Thyroid gland (tissue), 4 donors: Measurements from ENCODE around the gene MACF1. TPM values are rescaled to one million over a fixed set of nuclear protein-coding genes. Genes with fewer than 3 reads are reported as not detected.
"Not testable (repeated sequence)": the region's sequence is repeated elsewhere in the genome, so short reads cannot be mapped to it uniquely, and the experiment has no call there.

Experiments used
- DNase-seq, 2 donors: peaks; one replicate each; pipeline ENCODE4 v3.0.0-alpha.2; 2019
- H3K27ac ChIP-seq, 3 donors: fragments of 200-600 bp; sonication (generic); 1 replicate in 2 of 3; 2 replicates in 1 of 3; pipeline ENCODE4 v1.5.1; 2016 to 2019; ENCODE audit warnings: mild to moderate bottlenecking in 1 of 3, moderate library complexity in 1 of 3
- H3K27me3 ChIP-seq: fragments of 200-600 bp; sonication (generic); one replicate; pipeline ENCODE4 v1.5.1; 2019
- H3K36me3 ChIP-seq, 2 donors: fragments of 200-600 bp; sonication (generic); one replicate each; pipeline ENCODE4 v1.5.1; 2016 to 2019
- H3K4me1 ChIP-seq, 2 donors: fragments of 200-600 bp; sonication (generic); one replicate each; pipeline ENCODE4 v1.5.1; 2017 to 2019
- H3K4me3 ChIP-seq, 3 donors: fragments of 200-600 bp; sonication (generic); replicated peaks in 1 of 3; 1 replicate in 2 of 3; 2 replicates in 1 of 3; pipeline ENCODE4 v1.5.1; 2016; ENCODE audit warnings: mild to moderate bottlenecking in 1 of 3
- H3K9me3 ChIP-seq: fragments of 200-600 bp; sonication (generic); one replicate; pipeline ENCODE4 v1.5.1; 2017
- POLR2A ChIP-seq, 2 donors: fragments of 450-650 bp; IDR thresholded peaks; one replicate each; pipeline ENCODE4 v1.6.1; 2017; ENCODE audit warnings: antibody characterized with exemption in 2 of 2, mild to moderate bottlenecking in 2 of 2, moderate library complexity in 1 of 2
- WGBS, 2 donors: methylation state at CpG; one replicate each; pipeline ENCODE4 v1.1.5; 2017; 5-methylcytosine and 5-hydroxymethylcytosine counted together
- intact Hi-C: fragments of 100-400 bp; cut with DNase I; formaldehyde crosslinking; loops from one replicate; pipeline ENCODE4 v1.15.1; 2023
- total RNA-seq, 4 donors: library from RNA; depleted of rRNA; stranded (reverse); fragments of >200 nt; gene quantifications; one replicate each; pipeline ENCODE4 v1.2.3, GENCODE V29; 2016
- TF ChIP-seq, protein P1 (sequence below), 6 experiments: fragments of 200-600 bp in 3 of 6; fragments of 450-650 bp in 3 of 6; sonication (generic) in 3 of 6; IDR thresholded peaks; one replicate each; pipeline ENCODE4 v1.5.1; 2016 to 2019; ENCODE audit warnings: antibody characterized with exemption in 6 of 6, mild to moderate bottlenecking in 2 of 6, inconsistent platforms in 1 of 6, moderate library complexity in 1 of 6

MACF1 gene
- total RNA-seq, 4 donors from 2014 or later = 308 to 834 (median 427) TPM

- Histone ChIP-seq H3K9me3 (no peaks in the 10 kb centered on the region), H3K4me1 (no peaks in the 10 kb centered on the region), H3K27ac (no peak overlapping the region), H3K36me3 (peaks cover 78% of the 10 kb centered on the region in 2 donors), H3K27me3 (no peaks in the 10 kb centered on the region), H3K4me3 (no peak overlapping the region)
- WGBS, 2 donors = 89 to 97% methylated on average over 2 of the region's 2 CpGs
- no peak for TF ChIP-seq POLR2A (IDR thresholded peaks at IDR 0.05)
- TF ChIP-seq, protein P1, sequence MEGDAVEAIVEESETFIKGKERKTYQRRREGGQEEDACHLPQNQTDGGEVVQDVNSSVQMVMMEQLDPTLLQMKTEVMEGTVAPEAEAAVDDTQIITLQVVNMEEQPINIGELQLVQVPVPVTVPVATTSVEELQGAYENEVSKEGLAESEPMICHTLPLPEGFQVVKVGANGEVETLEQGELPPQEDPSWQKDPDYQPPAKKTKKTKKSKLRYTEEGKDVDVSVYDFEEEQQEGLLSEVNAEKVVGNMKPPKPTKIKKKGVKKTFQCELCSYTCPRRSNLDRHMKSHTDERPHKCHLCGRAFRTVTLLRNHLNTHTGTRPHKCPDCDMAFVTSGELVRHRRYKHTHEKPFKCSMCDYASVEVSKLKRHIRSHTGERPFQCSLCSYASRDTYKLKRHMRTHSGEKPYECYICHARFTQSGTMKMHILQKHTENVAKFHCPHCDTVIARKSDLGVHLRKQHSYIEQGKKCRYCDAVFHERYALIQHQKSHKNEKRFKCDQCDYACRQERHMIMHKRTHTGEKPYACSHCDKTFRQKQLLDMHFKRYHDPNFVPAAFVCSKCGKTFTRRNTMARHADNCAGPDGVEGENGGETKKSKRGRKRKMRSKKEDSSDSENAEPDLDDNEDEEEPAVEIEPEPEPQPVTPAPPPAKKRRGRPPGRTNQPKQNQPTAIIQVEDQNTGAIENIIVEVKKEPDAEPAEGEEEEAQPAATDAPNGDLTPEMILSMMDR (IDR thresholded peaks at IDR 0.05) = no peak
- intact Hi-C loops = no loop called here
- DNase-seq = no peak
Observed at GRCh38 chr1:39445573-39445972, 241.1 kb downstream of the MACF1 start.

DNA sequence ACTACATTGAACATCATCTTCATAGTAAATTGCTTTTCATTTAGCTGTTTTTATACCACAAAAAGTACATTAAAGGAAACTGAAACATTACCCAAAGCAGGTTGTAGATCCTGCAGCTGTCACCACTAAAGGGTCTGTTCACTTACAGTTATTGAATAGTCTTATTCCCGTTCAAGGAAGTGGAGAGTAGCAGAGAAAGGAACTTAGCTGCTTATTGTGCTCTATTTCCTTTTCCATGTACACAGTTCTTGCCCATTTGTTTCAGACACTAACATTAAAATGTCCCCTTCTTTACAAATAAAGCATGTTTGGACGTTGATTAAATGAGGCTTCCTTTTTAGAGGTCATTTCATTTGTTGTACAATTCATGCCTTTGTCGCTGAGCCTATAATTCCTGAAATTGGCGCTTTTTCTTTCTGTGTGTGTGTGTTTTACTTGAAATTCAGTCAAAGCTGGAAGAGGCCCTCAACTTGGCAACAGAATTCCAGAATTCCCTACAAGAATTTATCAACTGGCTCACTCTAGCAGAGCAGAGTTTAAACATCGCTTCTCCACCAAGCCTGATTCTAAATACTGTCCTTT, 242.6 kb downstream of the MACF1 start:
- no peak for DNase-seq
- Histone ChIP-seq H3K4me3 (no peak overlapping the region), H3K9me3 (no peaks in the 10 kb centered on the region), H3K4me1 (no peaks in the 10 kb centered on the region), H3K36me3 (peaks cover 76 to 77% of the 10 kb centered on the region in 2 donors), H3K27ac (no peak overlapping the region), H3K27me3 (no peaks in the 10 kb centered on the region)
- intact Hi-C loops = no loop called here
- TF ChIP-seq, protein P1 (IDR thresholded peaks at IDR 0.05) = no peak
- 78 to 82% methylated on average over 5 of the region's 5 CpGs for WGBS, 2 donors

DNA sequence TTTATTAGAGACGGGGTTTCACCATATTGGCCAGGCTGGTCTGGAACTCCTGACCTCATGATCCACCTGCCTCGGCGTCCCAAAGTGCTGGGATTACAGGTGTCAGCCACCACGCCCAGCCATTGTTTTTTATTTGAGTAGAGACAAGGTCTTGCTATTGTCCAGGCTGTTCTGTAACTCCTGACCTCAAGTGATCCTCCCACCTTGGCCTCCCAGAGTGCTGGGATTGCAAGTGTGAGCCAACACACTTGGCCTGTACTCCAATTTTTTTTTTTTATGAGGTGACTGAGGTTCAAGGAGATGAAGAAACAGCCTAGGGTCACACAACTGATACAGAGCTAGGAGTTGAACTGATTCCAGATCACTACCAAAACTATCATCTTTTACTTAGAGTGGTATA, 245.5 kb downstream of the MACF1 start:
- not testable (repeated sequence) for H3K27me3 ChIP-seq, H3K4me3 ChIP-seq, H3K9me3 ChIP-seq, H3K4me1 ChIP-seq, H3K27ac ChIP-seq, DNase-seq
- intact Hi-C loops = loop anchor here (10.0 kb wide), 1 partner anchor 85 kb away; no protein-coding TSS in a partner anchor
- H3K36me3 ChIP-seq = peaks cover 76 to 80% of the 10 kb centered on the region in 2 donors
- 90 to 94% methylated on average over 4 of the region's 4 CpGs for WGBS, 2 donors

GRCh38 chr1:39450956-39451606, 246.6 kb downstream of the MACF1 start:
- no peak for TF ChIP-seq POLR2A (IDR thresholded peaks at IDR 0.05)
- Histone ChIP-seq H3K27ac (no peak overlapping the region), H3K9me3 (no peaks in the 10 kb centered on the region), H3K36me3 (peaks cover 78 to 81% of the 10 kb centered on the region in 2 donors), H3K4me3 (no peak overlapping the region), H3K4me1 (no peaks in the 10 kb centered on the region), H3K27me3 (no peaks in the 10 kb centered on the region)
- 68 to 72% methylated on average over 10 of the region's 10 CpGs for WGBS, 2 donors
- intact Hi-C loops = loop anchor here (10.0 kb wide), 1 partner anchor 84 kb away; no protein-coding TSS in a partner anchor
- DNase-seq = peak; percentile 37 to 38

DNA sequence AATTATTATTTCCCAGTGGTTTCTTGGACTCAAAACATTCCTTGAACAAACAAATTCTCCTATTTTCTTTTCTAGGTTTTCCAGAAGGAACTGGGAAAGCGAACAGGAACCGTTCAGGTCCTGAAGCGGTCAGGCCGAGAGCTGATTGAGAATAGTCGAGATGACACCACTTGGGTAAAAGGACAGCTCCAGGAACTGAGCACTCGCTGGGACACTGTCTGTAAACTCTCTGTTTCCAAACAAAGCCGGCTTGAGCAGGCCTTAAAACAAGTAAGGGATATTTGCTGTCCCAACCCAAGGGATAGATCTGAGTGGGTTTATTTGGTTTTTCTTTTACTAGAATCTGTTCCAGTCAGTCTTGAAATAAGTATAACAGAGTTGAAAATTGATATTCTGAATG, 247.6 kb downstream of the MACF1 start:
- no peak for DNase-seq
- no peak for TF ChIP-seq POLR2A (IDR thresholded peaks at IDR 0.05)
- TF ChIP-seq, protein P1 (IDR thresholded peaks at IDR 0.05) = no peak
- H3K36me3 ChIP-seq = peaks cover 81 to 89% of the 10 kb centered on the region in 2 donors
- H3K4me3 ChIP-seq = no peak overlapping the region
- no peaks in the 10 kb centered on the region for H3K9me3 ChIP-seq
- no peaks in the 10 kb centered on the region for H3K27me3 ChIP-seq
- H3K27ac ChIP-seq = peak overlapping the region in 1 of 3 donors; percentile 22
- H3K4me1 ChIP-seq = no peaks in the 10 kb centered on the region
- intact Hi-C loops = loop anchor here (10.0 kb wide), 1 partner anchor 83 kb away; no protein-coding TSS in a partner anchor
- WGBS, 2 donors = 85 to 92% methylated on average over 7 of the region's 7 CpGs

DNA sequence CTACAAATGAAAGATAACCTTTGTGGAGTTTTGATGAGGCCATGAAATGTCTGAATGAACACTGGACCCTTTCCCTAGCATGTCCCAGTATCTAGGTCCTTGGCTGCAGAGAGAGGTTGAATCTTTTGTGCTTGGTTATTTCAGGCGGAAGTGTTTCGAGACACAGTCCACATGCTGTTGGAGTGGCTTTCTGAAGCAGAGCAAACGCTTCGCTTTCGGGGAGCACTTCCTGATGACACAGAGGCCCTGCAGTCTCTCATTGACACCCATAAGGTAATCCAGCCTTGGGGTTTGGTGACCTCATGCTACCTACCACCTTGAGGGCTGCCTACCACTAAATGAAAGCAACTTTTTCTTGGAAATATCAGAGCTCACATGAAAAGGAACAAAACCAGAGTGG, 248.0 kb downstream of the MACF1 start:
- 94 to 95% methylated on average over 5 of the region's 5 CpGs for WGBS, 2 donors
- no peak overlapping the region for H3K4me3 ChIP-seq
- no peaks in the 10 kb centered on the region for H3K27me3 ChIP-seq
- peak overlapping the region in 1 of 3 donors; percentile 22 for H3K27ac ChIP-seq
- no peak for TF ChIP-seq POLR2A (IDR thresholded peaks at IDR 0.05)
- TF ChIP-seq, protein P1 (IDR thresholded peaks at IDR 0.05) = no peak
- no peaks in the 10 kb centered on the region for H3K4me1 ChIP-seq
- intact Hi-C loops = loop anchor here (10.0 kb wide), 1 partner anchor 82 kb away; no protein-coding TSS in a partner anchor
- H3K36me3 ChIP-seq = peaks cover 82 to 89% of the 10 kb centered on the region in 2 donors
- DNase-seq = no peak
- H3K9me3 ChIP-seq = no peaks in the 10 kb centered on the region
